Astrocyte (in vitro differentiated cells and primary cell): ENCODE measurements around the gene CASKIN2. TPM values are rescaled to one million over a fixed set of nuclear protein-coding genes. Genes with fewer than 3 reads are reported as not detected.

Experiments used
- DNase-seq: peaks from one replicate; pipeline ENCODE4 v3.0.0-alpha.2; 2010; ENCODE audit warnings: low read depth
- FAIRE-seq: peaks from 2 replicates; lab custom pipeline; 2011; peaks lifted over from hg19 to GRCh38; lab: Jason Lieb, UNC
- H2AFZ ChIP-seq: 2 replicates; pipeline ENCODE4 v1.6.0; 2012; ENCODE audit warnings: low read depth, low read length, inconsistent platforms
- H3K27ac ChIP-seq: 2 replicates; pipeline ENCODE4 v1.5.1; 2011; ENCODE audit warnings: low read depth, low read length, inconsistent platforms
- H3K27me3 ChIP-seq: 2 replicates; pipeline ENCODE4 v1.6.0; 2011; ENCODE audit warnings: low read length, inconsistent platforms; ENCODE audit not compliant: insufficient read depth
- H3K36me3 ChIP-seq: 2 replicates; pipeline ENCODE4 v1.5.1; 2011; ENCODE audit warnings: low read length, inconsistent platforms; ENCODE audit not compliant: insufficient read depth
- H3K4me1 ChIP-seq: 2 replicates; pipeline ENCODE4 v1.5.1; 2011; ENCODE audit warnings: low read length, inconsistent platforms; ENCODE audit not compliant: insufficient read depth
- H3K4me2 ChIP-seq: 2 replicates; pipeline ENCODE4 v1.6.0; 2012; ENCODE audit warnings: low read length, inconsistent platforms
- H3K4me3 ChIP-seq: 2 replicates; pipeline ENCODE4 v1.5.1; 2011; ENCODE audit warnings: low read depth, mild to moderate bottlenecking, low read length, inconsistent platforms; ENCODE audit not compliant: insufficient read depth
- H3K79me2 ChIP-seq: 2 replicates; pipeline ENCODE4 v1.6.0; 2012; ENCODE audit warnings: mild to moderate bottlenecking, low read length, inconsistent platforms; ENCODE audit not compliant: insufficient read depth
- H3K9ac ChIP-seq: 2 replicates; pipeline ENCODE4 v1.6.0; 2012; ENCODE audit warnings: mild to moderate bottlenecking, low read length, inconsistent platforms
- H3K9me3 ChIP-seq: 2 replicates; pipeline ENCODE4 v1.5.1; 2012; ENCODE audit warnings: low read depth, mild to moderate bottlenecking, low read length, inconsistent platforms; ENCODE audit not compliant: insufficient read depth
- H4K20me1 ChIP-seq: 2 replicates; pipeline ENCODE4 v1.6.0; 2012; ENCODE audit warnings: low read length, inconsistent platforms; ENCODE audit not compliant: insufficient read depth
- H3K27ac Mint-ChIP-seq: one replicate; pipeline ENCODE4 v1.8.0; 2021; ENCODE audit warnings: mild to moderate bottlenecking, mixed read lengths; ENCODE audit not compliant: unreplicated experiment
- H3K27me3 Mint-ChIP-seq: one replicate; pipeline ENCODE4 v1.8.0; 2021; ENCODE audit warnings: low read depth, mixed read lengths; ENCODE audit not compliant: unreplicated experiment
- H3K36me3 Mint-ChIP-seq: one replicate; pipeline ENCODE4 v1.8.0; 2021; ENCODE audit warnings: low read depth, mixed read lengths; ENCODE audit not compliant: unreplicated experiment
- H3K4me1 Mint-ChIP-seq: one replicate; pipeline ENCODE4 v1.8.0; 2021; ENCODE audit warnings: low read depth, mixed read lengths; ENCODE audit not compliant: unreplicated experiment
- H3K4me3 Mint-ChIP-seq: one replicate; pipeline ENCODE4 v1.8.0; 2021; ENCODE audit warnings: mild to moderate bottlenecking, moderate library complexity, mixed read lengths; ENCODE audit not compliant: unreplicated experiment
- H3K9me3 Mint-ChIP-seq: one replicate; pipeline ENCODE4 v1.8.0; 2021; ENCODE audit warnings: mild to moderate bottlenecking, mixed read lengths; ENCODE audit not compliant: unreplicated experiment
- EZH2 ChIP-seq: IDR thresholded peaks from 2 replicates; pipeline ENCODE4 v1.6.1; 2012; ENCODE audit warnings: mild to moderate bottlenecking, low read length, inconsistent platforms; ENCODE audit not compliant: insufficient read depth
- total RNA-seq: library from RNA; stranded (reverse); gene quantifications from 2 replicates; pipeline ENCODE4 v1.2.1, GENCODE V29; 2021
- TF ChIP-seq, protein P1 (sequence below): IDR thresholded peaks from 2 replicates; pipeline ENCODE4 v1.5.1; 2011; ENCODE audit warnings: low read depth, mild to moderate bottlenecking, inconsistent platforms, low read length, moderate library complexity; ENCODE audit not compliant: insufficient read depth

CASKIN2 gene
- total RNA-seq, 1 donor from 2014 or later: 22.8 TPM

GRCh38 chr17:75509528-75510258, 5.6 kb downstream of the CASKIN2 start:
- TF ChIP-seq, protein P1, sequence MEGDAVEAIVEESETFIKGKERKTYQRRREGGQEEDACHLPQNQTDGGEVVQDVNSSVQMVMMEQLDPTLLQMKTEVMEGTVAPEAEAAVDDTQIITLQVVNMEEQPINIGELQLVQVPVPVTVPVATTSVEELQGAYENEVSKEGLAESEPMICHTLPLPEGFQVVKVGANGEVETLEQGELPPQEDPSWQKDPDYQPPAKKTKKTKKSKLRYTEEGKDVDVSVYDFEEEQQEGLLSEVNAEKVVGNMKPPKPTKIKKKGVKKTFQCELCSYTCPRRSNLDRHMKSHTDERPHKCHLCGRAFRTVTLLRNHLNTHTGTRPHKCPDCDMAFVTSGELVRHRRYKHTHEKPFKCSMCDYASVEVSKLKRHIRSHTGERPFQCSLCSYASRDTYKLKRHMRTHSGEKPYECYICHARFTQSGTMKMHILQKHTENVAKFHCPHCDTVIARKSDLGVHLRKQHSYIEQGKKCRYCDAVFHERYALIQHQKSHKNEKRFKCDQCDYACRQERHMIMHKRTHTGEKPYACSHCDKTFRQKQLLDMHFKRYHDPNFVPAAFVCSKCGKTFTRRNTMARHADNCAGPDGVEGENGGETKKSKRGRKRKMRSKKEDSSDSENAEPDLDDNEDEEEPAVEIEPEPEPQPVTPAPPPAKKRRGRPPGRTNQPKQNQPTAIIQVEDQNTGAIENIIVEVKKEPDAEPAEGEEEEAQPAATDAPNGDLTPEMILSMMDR: no peak
- Histone ChIP-seq H3K79me2 (peaks cover 48% of the 10 kb centered on the region), H2AFZ (no peak overlapping the region), H3K4me3 (no peak overlapping the region), H3K36me3 (no peaks in the 10 kb centered on the region), H4K20me1 (peaks cover 69% of the 10 kb centered on the region), H3K4me1 (peaks cover 21% of the 10 kb centered on the region), H3K4me2 (no peak overlapping the region), H3K9ac (no peak overlapping the region), H3K9me3 (no peaks in the 10 kb centered on the region), H3K27ac (no peak overlapping the region), H3K27me3 (no peaks in the 10 kb centered on the region)
- DNase-seq: no peak
- Mint-ChIP-seq H3K4me1 (peaks cover 3% of the 10 kb centered on the region), H3K9me3 (no peaks in the 10 kb centered on the region), H3K4me3 (no peak overlapping the region), H3K27me3 (no peaks in the 10 kb centered on the region), H3K36me3 (peaks cover 11% of the 10 kb centered on the region), H3K27ac (no peak overlapping the region)
- no peak for FAIRE-seq

- H3K79me2 ChIP-seq: peaks cover 40% of the 10 kb centered on the region
- H3K9me3 ChIP-seq: no peaks in the 10 kb centered on the region
- Mint-ChIP-seq H3K9me3 (no peaks in the 10 kb centered on the region), H3K36me3 (peaks cover 11% of the 10 kb centered on the region), H3K4me3 (no peak overlapping the region), H3K27me3 (no peaks in the 10 kb centered on the region), H3K27ac (no peak overlapping the region), H3K4me1 (peaks cover 3% of the 10 kb centered on the region)
- H3K4me2 ChIP-seq: no peak overlapping the region
- peaks cover 14% of the 10 kb centered on the region for H3K4me1 ChIP-seq
- H3K9ac ChIP-seq: no peak overlapping the region
- DNase-seq (no peak), FAIRE-seq (no peak)
- no peak overlapping the region for H3K4me3 ChIP-seq
- H2AFZ ChIP-seq: no peak overlapping the region
- no peaks in the 10 kb centered on the region for H3K36me3 ChIP-seq
- TF ChIP-seq, protein P1: no peak
- TF ChIP-seq EZH2: no peak
- no peak overlapping the region for H3K27ac ChIP-seq
- peaks cover 62% of the 10 kb centered on the region for H4K20me1 ChIP-seq
- H3K27me3 ChIP-seq: no peaks in the 10 kb centered on the region
Observed at GRCh38 chr17:75508931-75509361, 6.4 kb downstream of the CASKIN2 start.
